GM12878 (cell line): ENCODE measurements around the gene MYO1E. TPM values are rescaled to one million over a fixed set of nuclear protein-coding genes. Genes with fewer than 3 reads are reported as not detected.
A peak's percentile ranks its signal among the peaks of the same experiment; 100 is the strongest.

ENCODE experiments used
- ATF7 ChIP-seq: fragments of 450-650 bp; IDR thresholded peaks from 2 replicates; pipeline ENCODE4 v1.6.1; 2016; ENCODE audit warnings: low read depth, mild to moderate bottlenecking
- BACH1 ChIP-seq: fragments of 450-650 bp; IDR thresholded peaks from 2 replicates; pipeline ENCODE4 v1.6.1; 2017; ENCODE audit warnings: mild to moderate bottlenecking, borderline replicate concordance
- CREB1 ChIP-seq: IDR thresholded peaks from 2 replicates; pipeline ENCODE4 v1.6.1; 2012; ENCODE audit warnings: low read depth, mild to moderate bottlenecking, inconsistent platforms
- ELK1 ChIP-seq: IDR thresholded peaks from 2 replicates; pipeline ENCODE4 v1.6.1; 2012; ENCODE audit warnings: low read depth, low read length, improper control_type of control experiment
- FOS ChIP-seq: IDR thresholded peaks from 3 replicates; pipeline ENCODE4 v1.6.1; 2011; ENCODE audit warnings: borderline replicate concordance; ENCODE audit not compliant: insufficient read length; ENCODE audit errors: extremely low read depth
- GABPA ChIP-seq: IDR thresholded peaks from 2 replicates; pipeline ENCODE4 v1.6.1; 2014; ENCODE audit warnings: antibody characterized with exemption, low read depth, mild to moderate bottlenecking, inconsistent platforms
- KLF5 ChIP-seq: fragments of 450-650 bp; IDR thresholded peaks from 2 replicates; pipeline ENCODE4 v1.6.1; 2014; ENCODE audit warnings: mild to moderate bottlenecking; ENCODE audit not compliant: partially characterized antibody
- MEF2A ChIP-seq: IDR thresholded peaks from 2 replicates; pipeline ENCODE4 v1.6.1; 2011; ENCODE audit warnings: low read depth, mild to moderate bottlenecking, low read length, moderate library complexity; ENCODE audit not compliant: insufficient read depth
- MTA3 ChIP-seq: IDR thresholded peaks from 2 replicates; pipeline ENCODE4 v1.6.1; 2012; ENCODE audit warnings: low read length, inconsistent platforms, borderline replicate concordance
- NRF1 ChIP-seq: conservative IDR thresholded peaks from 2 replicates; pipeline ENCODE4 v1.6.1; 2011; ENCODE audit warnings: mild to moderate bottlenecking, low read depth, low read length, improper control_type of control experiment
- PML ChIP-seq: IDR thresholded peaks from 2 replicates; pipeline ENCODE4 v1.6.1; 2012; ENCODE audit warnings: low read length, inconsistent platforms
- REST ChIP-seq: IDR thresholded peaks from 2 replicates; pipeline ENCODE4 v1.6.1; 2012; ENCODE audit warnings: mild to moderate bottlenecking, low read depth, low read length
- RFX5 ChIP-seq: IDR thresholded peaks from 2 replicates; pipeline ENCODE4 v1.6.1; 2011; ENCODE audit warnings: low read depth, low read length, improper control_type of control experiment
- SMARCA5 ChIP-seq: fragments of 450-650 bp; IDR thresholded peaks from 2 replicates; pipeline ENCODE4 v1.6.1; 2017; ENCODE audit warnings: mild to moderate bottlenecking
- SREBF2 ChIP-seq: IDR thresholded peaks from 2 replicates; pipeline ENCODE4 v1.6.1; 2012; ENCODE audit warnings: mild to moderate bottlenecking, low read length
- SRF ChIP-seq, 2 experiments: IDR thresholded peaks; 2 replicates each; pipeline ENCODE4 v1.6.1; 2011; ENCODE audit warnings: low read depth in 2 of 2, low read length in 2 of 2, mild to moderate bottlenecking in 1 of 2, moderate library complexity in 1 of 2
- TARDBP ChIP-seq: IDR thresholded peaks from 2 replicates; pipeline ENCODE4 v1.6.1; 2016; ENCODE audit warnings: borderline replicate concordance
- USF1 ChIP-seq: IDR thresholded peaks from 2 replicates; pipeline ENCODE4 v1.6.1; 2011; ENCODE audit warnings: borderline replicate concordance, low read depth, mild to moderate bottlenecking, moderate library complexity, mixed read lengths, low read length; ENCODE audit not compliant: insufficient read depth; ENCODE audit errors: extremely low read length
- WRNIP1 ChIP-seq: IDR thresholded peaks from 2 replicates; pipeline ENCODE4 v1.6.1; 2011; ENCODE audit warnings: low read depth, low read length, improper control_type of control experiment, borderline replicate concordance
- ZNF274 ChIP-seq: IDR thresholded peaks from one replicate; pipeline ENCODE4 v1.8.0; 2011; ENCODE audit not compliant: insufficient read length, insufficient read depth
- ZNF592 ChIP-seq: fragments of 450-650 bp; IDR thresholded peaks from 2 replicates; pipeline ENCODE4 v1.6.1; 2017; ENCODE audit warnings: mild to moderate bottlenecking, moderate library complexity
- polyA plus RNA-seq, 11 experiments: library from polyadenylated mRNA; depleted of rRNA in 4 of 11; unstranded in 6 of 11; stranded (reverse) in 5 of 11; fragments of >200 nt; fragmentation: Nextera tagmentation in 4 of 11; fragmentation: Illumina TruSeq in 1 of 11; extraction: Ambion mirVana in 4 of 11; extraction: Trizol in 1 of 11; gene quantifications; 1 replicate in 1 of 11; 2 replicates in 10 of 11; pipeline versions ENCODE4 v1.2.1 to v1.2.3, GENCODE V29; 2011 to 2016; ENCODE audit warnings: inconsistent platforms in 2 of 11, missing spikeins in 2 of 11, low read depth in 1 of 11
- total RNA-seq, 4 experiments: library from RNA; depleted of rRNA in 3 of 4; stranded (reverse); fragments of >200 nt in 3 of 4; fragmentation: Illumina TruSeq in 1 of 4; extraction: Trizol in 1 of 4; gene quantifications; 2 replicates each; pipeline versions ENCODE4 v1.2.1 to v1.2.3, GENCODE V29; 2013 to 2021

MYO1E gene
- total and polyA plus RNA-seq, 10 of the 15 experiments (the other 5 are each of a cell fraction or from before 2014, with no cell fraction given), result 10.3 to 266 (median 64.9) TPM

GRCh38 chr15:59237119-59237855 is 135.4 kb downstream of the MYO1E start (continued):
- TF ChIP-seq ELK1, result no peak
- TF ChIP-seq NRF1, result no peak
- TF ChIP-seq RFX5, result no peak
- TF ChIP-seq SMARCA5, result no peak
- TF ChIP-seq KLF5, result no peak
- TF ChIP-seq REST, result no peak
- no peak for TF ChIP-seq USF1
- peak; percentile 79 for TF ChIP-seq PML
- TF ChIP-seq SRF (IDR thresholded peaks at IDR 0.05; ENCODE audit: low read depth in 2 of 2, low read length in 2 of 2), result no peak
- TF ChIP-seq CREB1, result peak; percentile 19; the same call in 1 of the 2 replicates
- no peak for TF ChIP-seq FOS
- TF ChIP-seq MEF2A, result peak; percentile 99
- no peak for TF ChIP-seq ZNF274
- TF ChIP-seq BACH1, result no peak
- no peak for TF ChIP-seq WRNIP1
- TF ChIP-seq ATF7, result peak; percentile 76
- 0 out of 2 replicates have a peak, but pooled peaks have one; percentile 9 for TF ChIP-seq ZNF592
- peak; percentile 89 for TF ChIP-seq GABPA
- TF ChIP-seq TARDBP, result no peak
- TF ChIP-seq MTA3, result peak; percentile 82; the same call in 1 of the 2 replicates
- no peak for TF ChIP-seq SREBF2
